Measurements from ENCODE around the gene NYAP2.

NYAP2 gene

DNA sequence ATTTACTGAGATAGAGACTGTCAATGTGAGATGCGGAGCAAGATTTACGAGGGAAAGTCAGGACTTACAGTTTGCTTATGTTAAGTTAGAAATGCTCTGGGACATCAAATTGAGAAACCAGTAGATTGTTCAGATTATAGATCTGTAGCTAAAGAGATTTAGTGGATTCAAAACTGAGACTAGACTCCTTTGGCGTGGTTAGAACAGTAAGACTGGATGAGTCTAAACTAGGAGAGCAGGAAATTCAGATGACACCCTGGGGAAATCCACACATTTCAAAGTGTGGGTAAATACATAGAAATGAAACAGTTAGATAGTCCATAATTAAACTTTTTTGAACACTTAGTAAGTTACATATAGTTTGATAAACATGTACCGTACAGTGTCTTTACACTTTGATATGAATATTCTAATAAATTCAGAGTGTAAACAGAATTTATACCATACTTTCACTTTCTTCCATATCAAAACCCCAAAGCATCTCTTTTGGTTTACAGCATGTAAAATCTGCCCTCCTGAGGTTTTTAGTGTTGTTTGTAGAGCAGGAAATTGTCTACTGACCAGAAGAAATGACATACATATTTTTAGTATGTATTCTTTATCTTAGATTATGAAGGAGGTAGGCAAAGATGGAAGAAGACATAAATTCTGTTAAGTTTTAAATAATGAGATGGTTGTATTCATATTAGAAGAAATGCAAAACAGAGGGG is 231.5 kb downstream of the NYAP2 start:
- DNase-seq (ENCODE audit: low read depth) = no peak

DNA sequence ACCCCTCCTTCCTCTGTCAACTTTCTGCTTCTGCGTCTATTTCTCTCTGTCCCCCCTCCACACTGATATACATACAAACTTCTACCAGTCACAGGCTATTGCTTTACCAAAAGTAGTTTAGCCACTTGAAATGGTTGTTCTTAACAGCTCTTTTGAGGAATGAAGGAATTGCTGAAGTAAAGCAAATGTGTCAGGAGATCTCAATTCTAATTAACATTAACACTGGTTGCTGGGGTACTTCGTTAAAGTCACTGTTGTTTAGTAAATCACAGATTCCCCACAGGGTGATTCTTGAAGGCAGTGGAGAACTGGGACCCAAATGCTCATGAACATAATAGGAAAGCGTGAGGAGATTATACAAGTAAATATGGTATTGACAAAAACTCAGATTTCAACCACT is 232.8 kb downstream of the NYAP2 start:
- DNase-seq (ENCODE audit: low read depth) = no peak

DNA sequence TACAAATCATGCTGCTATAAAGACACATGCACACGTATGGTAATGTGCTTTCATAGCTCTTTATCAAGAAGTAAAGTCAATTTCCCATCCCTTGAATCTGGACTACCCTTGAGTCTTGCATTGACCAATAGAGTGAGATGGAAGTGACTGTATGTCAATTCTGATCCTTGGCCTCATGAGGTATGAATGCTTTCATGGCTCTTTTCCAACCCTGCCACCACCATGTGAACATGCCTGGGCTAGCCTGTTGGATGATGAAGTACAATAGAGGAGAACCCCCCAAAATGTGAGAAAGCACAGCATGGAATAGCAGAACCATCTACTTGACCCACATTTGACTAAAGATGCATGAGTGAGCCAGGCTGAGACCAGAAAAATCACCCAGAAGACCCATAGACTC is 237.0 kb downstream of the NYAP2 start:
- DNase-seq (ENCODE audit: low read depth) = no peak

DNA sequence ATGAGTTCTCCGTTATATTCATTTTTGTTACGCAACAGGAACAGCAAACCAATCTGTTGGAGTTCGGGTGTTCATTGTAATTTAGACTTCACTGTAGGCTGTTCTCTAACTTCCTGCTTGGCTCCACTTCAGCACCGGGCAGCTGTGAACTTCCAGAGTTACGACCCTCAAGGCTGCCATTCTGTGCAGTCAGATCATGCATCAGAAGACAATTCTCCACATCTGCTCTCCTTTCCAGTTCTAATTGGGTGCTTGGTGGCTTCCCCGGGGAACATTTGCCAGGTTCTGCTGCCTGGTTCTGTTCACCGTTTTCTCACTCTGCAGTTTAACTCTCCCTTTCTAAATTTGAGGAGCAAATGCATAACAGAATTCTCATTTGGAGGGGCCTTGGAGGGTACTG is 237.7 kb downstream of the NYAP2 start:
- no peak for DNase-seq (ENCODE audit: low read depth)

- no peak for DNase-seq (ENCODE audit: low read depth)
Measured at GRCh38 chr2:225640550-225640949, 241.0 kb downstream of the NYAP2 start.

DNA sequence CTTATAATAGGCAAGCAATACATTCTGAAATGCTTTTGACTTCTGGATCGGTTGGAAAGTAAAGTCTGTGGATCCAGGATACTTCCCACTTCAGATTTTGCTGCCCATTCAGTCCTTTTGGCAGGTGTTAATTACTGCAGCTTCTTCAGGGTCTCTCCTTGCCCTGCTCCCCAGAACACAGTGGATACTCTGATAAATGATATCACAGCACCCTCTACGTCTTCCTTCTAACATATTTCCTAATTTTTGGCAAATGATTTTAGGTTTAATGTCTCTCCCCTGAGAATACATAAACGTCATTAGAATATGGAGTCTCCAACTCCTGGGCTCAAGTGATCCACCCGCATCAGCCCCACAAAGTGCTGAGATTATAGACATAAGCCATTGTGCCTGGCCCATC is 249.8 kb downstream of the NYAP2 start:
- DNase-seq (ENCODE audit: low read depth) = no peak

DNA sequence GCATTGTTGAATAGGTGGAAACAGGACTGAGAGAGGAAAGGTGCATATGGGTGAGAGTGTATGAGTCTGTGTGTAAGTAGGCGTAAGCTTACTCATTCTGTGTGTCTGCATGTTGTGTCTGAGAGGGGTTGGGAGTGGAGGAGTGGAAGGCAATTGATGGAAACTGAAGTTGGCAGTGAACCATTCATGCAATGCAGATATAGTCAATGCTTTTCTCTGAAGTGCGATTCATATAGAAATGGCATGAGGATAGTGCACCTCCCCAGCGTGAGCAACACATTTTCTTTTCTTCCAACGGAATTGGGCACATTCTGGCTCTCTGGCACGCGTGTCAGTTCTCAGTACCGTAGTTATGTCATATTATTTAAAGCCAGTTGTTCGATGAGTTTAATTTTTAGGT is 250.5 kb downstream of the NYAP2 start:
- no peak for DNase-seq (ENCODE audit: low read depth)

DNA sequence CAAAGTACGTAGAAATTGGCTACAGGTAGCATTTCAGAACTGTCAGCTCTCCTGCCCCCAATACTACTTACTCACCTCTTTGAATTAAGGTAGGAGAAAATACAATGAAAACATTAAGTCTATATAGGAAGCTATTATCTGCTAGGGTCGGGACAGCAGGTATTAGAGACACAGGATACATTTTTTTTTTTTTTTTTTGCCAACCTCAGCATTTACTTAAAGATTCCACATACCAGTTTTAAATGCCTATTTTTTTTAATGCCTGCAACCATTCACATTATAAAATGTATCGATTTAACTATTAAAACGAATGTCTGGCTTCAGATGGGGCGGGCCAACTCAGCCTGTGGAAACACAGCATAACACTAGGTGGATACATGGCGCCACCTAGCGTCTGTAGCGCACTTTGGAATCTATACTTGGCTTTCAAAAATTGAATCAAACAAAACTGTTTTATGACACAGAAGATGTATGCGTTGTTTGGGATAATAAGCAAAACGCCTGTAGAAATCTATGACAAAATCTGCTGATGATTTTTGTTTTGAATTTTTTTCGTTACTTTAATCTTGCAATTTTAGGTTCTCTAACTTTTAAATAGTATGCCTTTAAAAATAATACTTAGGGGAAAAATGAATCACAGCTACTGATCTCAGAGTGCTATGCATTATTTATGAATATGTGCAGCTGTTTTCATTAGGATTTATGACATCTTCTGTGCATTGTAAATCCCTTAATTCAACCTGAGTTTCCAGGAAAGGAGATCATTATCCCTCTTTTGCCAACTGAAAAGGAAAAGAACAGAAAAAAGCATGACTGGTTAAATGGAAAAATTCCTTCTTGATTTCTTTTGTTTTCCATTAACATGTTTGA is 261.0 kb downstream of the NYAP2 start:
- DNase-seq (ENCODE audit: low read depth) = peak; percentile 44

DNA sequence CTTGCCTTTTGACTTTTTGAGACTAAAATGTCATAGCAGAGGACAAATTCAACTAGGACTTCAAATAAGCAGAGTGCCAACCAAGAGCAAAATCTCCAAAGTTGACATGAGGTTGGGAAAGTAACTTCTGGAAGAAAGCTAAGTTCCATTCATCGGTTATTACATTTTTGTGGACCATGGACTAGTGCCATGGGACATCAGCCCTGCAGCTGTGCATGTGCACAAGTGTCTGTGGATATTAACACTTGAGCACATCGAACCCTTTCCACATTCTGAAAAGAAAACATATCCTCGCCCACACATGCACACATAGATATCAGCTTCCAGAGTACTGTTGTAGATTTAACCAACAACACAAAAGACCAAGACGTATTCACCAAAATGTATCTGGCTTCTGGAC is 262.6 kb downstream of the NYAP2 start:
- DNase-seq (ENCODE audit: low read depth) = no peak

- DNase-seq (ENCODE audit: low read depth) = no peak
Measured at GRCh38 chr2:225667445-225667844, 267.9 kb downstream of the NYAP2 start.

- no peak for DNase-seq (ENCODE audit: low read depth)
Measured at GRCh38 chr2:225668606-225669266, 269.2 kb downstream of the NYAP2 start.

DNA sequence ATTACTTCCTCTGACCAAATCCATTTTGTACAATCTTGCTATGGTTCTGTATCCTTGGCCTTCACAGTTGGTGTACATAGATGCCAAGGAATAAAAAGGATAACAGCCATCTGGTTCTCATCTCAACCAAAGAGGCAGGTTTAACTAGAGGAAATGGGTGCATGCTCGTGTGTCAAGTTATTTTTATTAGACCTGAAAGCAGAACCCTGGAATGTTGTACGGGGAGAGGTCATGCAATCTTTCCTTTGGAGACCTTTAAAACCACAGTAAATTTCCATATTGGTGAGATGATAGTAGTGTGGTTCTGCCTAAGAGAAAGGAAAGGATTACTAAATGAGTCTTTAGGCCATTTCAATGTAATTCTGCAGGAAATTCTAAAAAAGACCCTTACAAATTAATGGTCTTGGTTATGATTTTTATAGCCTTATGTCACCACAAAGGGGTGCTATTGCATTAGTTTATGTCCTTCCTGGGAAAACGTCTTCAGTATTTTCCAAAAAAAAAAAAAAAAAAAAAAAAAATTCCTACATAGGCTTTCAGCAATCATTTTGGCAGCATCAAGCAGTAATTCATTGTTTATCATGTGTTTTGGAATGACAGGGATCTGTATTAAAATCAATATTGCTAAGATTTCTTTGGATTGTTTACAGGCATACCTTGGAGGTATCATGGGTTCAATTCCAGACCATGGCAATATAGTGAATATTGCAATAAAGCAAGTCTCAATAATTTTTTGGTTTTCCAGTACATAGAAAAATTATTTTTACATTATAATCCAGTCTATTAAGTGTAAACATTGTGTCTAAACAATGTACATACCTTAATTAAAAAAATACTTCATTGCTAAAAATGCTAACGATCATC is 270.8 kb downstream of the NYAP2 start:
- DNase-seq (ENCODE audit: low read depth) = no peak

DNA sequence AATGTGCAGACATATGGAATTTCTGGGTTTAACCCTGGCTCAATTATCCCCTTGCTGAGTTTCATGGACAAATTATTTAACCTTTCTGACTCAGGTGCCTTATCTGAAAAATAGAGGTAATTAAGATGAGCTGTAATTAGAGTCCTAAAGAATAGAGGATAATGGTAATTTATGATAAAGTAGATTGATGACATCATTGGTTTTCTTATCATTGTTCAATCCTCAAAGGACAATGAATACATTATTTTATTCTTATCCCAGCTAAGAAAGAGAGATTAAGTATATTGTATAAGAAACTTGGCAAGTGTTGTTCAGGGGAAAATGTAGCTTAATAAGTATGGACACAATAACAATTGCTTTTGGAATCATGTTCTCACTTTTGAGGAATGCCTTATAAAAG is 279.3 kb downstream of the NYAP2 start:
- DNase-seq (ENCODE audit: low read depth) = no peak

DNA sequence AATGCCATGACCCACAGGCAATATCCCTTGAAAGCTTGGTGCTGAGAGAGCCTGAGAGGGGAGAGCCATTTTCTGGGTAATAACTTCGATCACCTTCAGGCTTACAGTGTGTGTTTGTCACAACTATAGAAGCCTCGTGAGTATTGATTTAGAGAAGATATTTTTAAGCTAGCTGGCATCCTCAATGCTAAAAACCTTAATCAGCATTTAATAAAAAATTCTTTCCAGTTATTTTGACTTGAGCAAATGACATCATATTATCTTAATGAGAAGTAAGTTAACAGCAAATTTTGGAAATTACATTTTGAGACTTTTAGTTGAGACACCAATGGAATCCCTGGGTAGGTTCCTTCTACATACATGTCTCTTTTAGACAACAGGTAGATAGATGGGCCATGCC is 283.7 kb downstream of the NYAP2 start:
- no peak for DNase-seq (ENCODE audit: low read depth)

DNA sequence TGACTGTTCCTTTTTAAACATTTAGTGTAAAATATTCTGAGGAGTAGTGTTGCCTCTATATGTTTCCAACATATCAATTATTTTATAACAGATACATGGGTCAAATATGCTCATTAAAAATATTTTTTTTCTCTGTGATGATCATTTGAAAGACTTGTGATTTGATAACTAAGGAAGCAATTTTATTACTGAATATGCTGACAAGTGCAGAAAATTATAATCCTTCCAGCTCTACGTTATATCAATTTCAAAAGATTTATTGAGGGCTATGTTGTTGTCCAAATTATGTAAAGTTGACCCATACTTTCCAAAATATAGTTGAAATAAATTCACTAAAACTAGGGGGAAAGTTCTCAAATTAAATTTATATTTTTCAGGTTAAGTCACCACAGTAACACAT is 290.6 kb downstream of the NYAP2 start:
- no peak for DNase-seq (ENCODE audit: low read depth)

GRCh38 chr2:225691711-225692110 is 292.2 kb downstream of the NYAP2 start:
- no peak for DNase-seq (ENCODE audit: low read depth)

- DNase-seq (ENCODE audit: low read depth) = no peak
Measured at GRCh38 chr2:225693259-225693658, 293.7 kb downstream of the NYAP2 start.

DNA sequence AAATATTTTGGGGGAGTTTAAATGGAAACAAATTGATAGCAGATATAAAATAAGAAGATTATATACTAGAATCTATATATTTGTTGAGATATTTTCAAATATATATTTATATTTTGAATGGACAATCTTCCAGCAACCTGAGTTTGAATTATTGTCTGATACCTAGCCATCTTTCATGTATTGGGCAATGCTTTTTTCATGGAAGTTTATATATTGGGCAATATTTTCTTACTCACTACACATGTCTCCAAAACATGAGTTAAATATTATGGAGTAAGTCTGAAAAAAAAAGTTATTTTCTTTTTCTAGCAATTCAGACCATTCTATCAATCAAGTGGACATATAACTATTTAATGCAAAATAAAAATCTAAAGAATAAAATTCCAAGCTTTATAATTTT is 295.2 kb downstream of the NYAP2 start:
- no peak for DNase-seq (ENCODE audit: low read depth)

- DNase-seq (ENCODE audit: low read depth) = no peak
Measured at GRCh38 chr2:225697936-225698335, 298.4 kb downstream of the NYAP2 start.

All from activated T-helper 1 cell treated with Interleukin-2 at 50 U/mL for 16 hours (primary cell).